HUES64 (cell line): ENCODE results near the gene HMX2.

Source experiments
- H3K27ac ChIP-seq: 2 replicates; pipeline ENCODE4 v1.7.0; 2013; ENCODE audit warnings: low read depth, low read length, inconsistent platforms
- H3K27me3 ChIP-seq: 2 replicates; pipeline ENCODE4 v1.6.1; 2013; ENCODE audit warnings: mild to moderate bottlenecking, low read length; ENCODE audit not compliant: insufficient read depth
- H3K36me3 ChIP-seq: 2 replicates; pipeline ENCODE4 v1.6.1; 2013; ENCODE audit warnings: mild to moderate bottlenecking, low read length; ENCODE audit not compliant: insufficient read depth
- H3K4me1 ChIP-seq: 2 replicates; pipeline ENCODE4 v1.6.1; 2013; ENCODE audit warnings: mild to moderate bottlenecking, low read length, moderate library complexity; ENCODE audit not compliant: insufficient read depth
- H3K4me3 ChIP-seq: 2 replicates; pipeline ENCODE4 v1.5.1; 2013; ENCODE audit warnings: mild to moderate bottlenecking, low read length, moderate library complexity
- H3K9ac ChIP-seq: 2 replicates; pipeline ENCODE4 v1.6.1; 2013; ENCODE audit warnings: mild to moderate bottlenecking, low read depth, low read length
- H3K9me3 ChIP-seq: 2 replicates; pipeline ENCODE4 v1.6.1; 2013; ENCODE audit warnings: low read depth, low read length; ENCODE audit not compliant: insufficient read depth
- WGBS: fragments of 150-250, 120-280 bp; methylation state at CpG from one replicate; pipeline ENCODE4 v1.1.7; 2013; ENCODE audit warnings: missing lambda C conversion rate; 5-methylcytosine and 5-hydroxymethylcytosine counted together

The HMX2 gene

GRCh38 chr10:123132576-123133477, 15.1 kb upstream of the HMX2 start:
- H3K9ac ChIP-seq: no peak overlapping the region; the same call in 1 of the 2 replicates

GRCh38 chr10:123133541-123134342, 14.2 kb upstream of the HMX2 start:
- peak overlapping the region; percentile 45 for H3K4me3 ChIP-seq
- H3K9me3 ChIP-seq: no peaks in the 10 kb centered on the region
- no peaks in the 10 kb centered on the region for H3K36me3 ChIP-seq
- peaks cover 12% of the 10 kb centered on the region; the same call in 1 of the 2 replicates for H3K4me1 ChIP-seq
- H3K27me3 ChIP-seq: peaks cover 100% of the 10 kb centered on the region
- no peak overlapping the region for H3K27ac ChIP-seq
- H3K9ac ChIP-seq: no peak overlapping the region
- WGBS: 2% methylated on average over 40 of the region's 40 CpGs

More at GRCh38 chr10:123132576-123133477, 15.1 kb upstream of the HMX2 start:
- no peaks in the 10 kb centered on the region for H3K36me3 ChIP-seq
- peak overlapping the region; percentile 45 for H3K4me3 ChIP-seq
- H3K27me3 ChIP-seq: peaks cover 96% of the 10 kb centered on the region
- no peaks in the 10 kb centered on the region for H3K9me3 ChIP-seq
- 2% methylated on average over 48 of the region's 48 CpGs for WGBS
- H3K27ac ChIP-seq: no peak overlapping the region
- H3K4me1 ChIP-seq: peaks cover 12% of the 10 kb centered on the region; the same call in 1 of the 2 replicates

GRCh38 chr10:123134343-123134914, 13.5 kb upstream of the HMX2 start:
- Histone ChIP-seq H3K4me1 (peaks cover 15% of the 10 kb centered on the region; the same call in 1 of the 2 replicates), H3K27me3 (peaks cover 100% of the 10 kb centered on the region), H3K4me3 (peak overlapping the region; percentile 46; the same call in 1 of the 2 replicates), H3K9me3 (no peaks in the 10 kb centered on the region), H3K9ac (no peak overlapping the region), H3K27ac (no peak overlapping the region), H3K36me3 (no peaks in the 10 kb centered on the region)
- 2% methylated on average over 42 of the region's 42 CpGs for WGBS

- 1% methylated on average over 46 of the region's 46 CpGs for WGBS
- Histone ChIP-seq H3K36me3 (no peaks in the 10 kb centered on the region), H3K4me3 (peak overlapping the region; percentile 46), H3K4me1 (peaks cover 15% of the 10 kb centered on the region; the same call in 1 of the 2 replicates), H3K27me3 (peaks cover 100% of the 10 kb centered on the region), H3K9me3 (no peaks in the 10 kb centered on the region), H3K9ac (no peak overlapping the region), H3K27ac (no peak overlapping the region)
Measured at GRCh38 chr10:123134915-123135414, 13.0 kb upstream of the HMX2 start.

GRCh38 chr10:123135415-123136141, 12.4 kb upstream of the HMX2 start, which contains the start of gene HMX3:
Gene HMX3 (plus strand): TSS chr10:123135970. CDS start chr10:123136051, 81 bp downstream.
- H3K4me1 ChIP-seq: peaks cover 15% of the 10 kb centered on the region; the same call in 1 of the 2 replicates
- H3K4me3 ChIP-seq: peak within 1 kb of the TSS; percentile 46
- WGBS: under 1% methylated on average over 75 of the region's 76 CpGs
- H3K9me3 ChIP-seq: no peaks in the 10 kb centered on the region
- peaks cover 100% of the 10 kb centered on the region for H3K27me3 ChIP-seq
- no peaks in the 10 kb centered on the region for H3K36me3 ChIP-seq
- no peak within 1 kb of the TSS for H3K27ac ChIP-seq
- H3K9ac ChIP-seq: no peak within 1 kb of the TSS

GRCh38 chr10:123136221-123136805, 11.6 kb upstream of the HMX2 start:
- Histone ChIP-seq H3K9me3 (no peaks in the 10 kb centered on the region), H3K4me3 (peak overlapping the region; percentile 46), H3K36me3 (no peaks in the 10 kb centered on the region), H3K27me3 (peaks cover 100% of the 10 kb centered on the region), H3K9ac (no peak overlapping the region), H3K27ac (no peak overlapping the region), H3K4me1 (peaks cover 15% of the 10 kb centered on the region; the same call in 1 of the 2 replicates)
- WGBS: under 1% methylated on average over 59 of the region's 59 CpGs

- H3K27ac ChIP-seq: no peak overlapping the region
- peak overlapping the region; percentile 46 for H3K4me3 ChIP-seq
- WGBS: under 1% methylated on average over 83 of the region's 83 CpGs
- peaks cover 15% of the 10 kb centered on the region; the same call in 1 of the 2 replicates for H3K4me1 ChIP-seq
- peaks cover 100% of the 10 kb centered on the region for H3K27me3 ChIP-seq
- H3K9me3 ChIP-seq: no peaks in the 10 kb centered on the region
- no peak overlapping the region for H3K9ac ChIP-seq
- H3K36me3 ChIP-seq: no peaks in the 10 kb centered on the region
Measured at GRCh38 chr10:123136806-123137642, 10.9 kb upstream of the HMX2 start.

GRCh38 chr10:123139165-123139520, 8.8 kb upstream of the HMX2 start:
- Histone ChIP-seq H3K36me3 (no peaks in the 10 kb centered on the region), H3K4me3 (no peak overlapping the region), H3K27ac (no peak overlapping the region), H3K9ac (no peak overlapping the region), H3K27me3 (peaks cover 100% of the 10 kb centered on the region), H3K4me1 (peaks cover 18% of the 10 kb centered on the region; the same call in 1 of the 2 replicates), H3K9me3 (no peaks in the 10 kb centered on the region)
- WGBS: 0% methylated on average over 4 of the region's 7 CpGs

- H3K9me3 ChIP-seq: no peaks in the 10 kb centered on the region
- H3K36me3 ChIP-seq: no peaks in the 10 kb centered on the region
- peaks cover 14% of the 10 kb centered on the region; the same call in 1 of the 2 replicates for H3K4me1 ChIP-seq
- peak overlapping the region; percentile 33 for H3K4me3 ChIP-seq
- H3K9ac ChIP-seq: no peak overlapping the region
- WGBS: 1% methylated on average over 32 of the region's 32 CpGs
- H3K27me3 ChIP-seq: peaks cover 100% of the 10 kb centered on the region
- no peak overlapping the region for H3K27ac ChIP-seq
Measured at GRCh38 chr10:123139521-123140163, 8.3 kb upstream of the HMX2 start.
